GM19240 (cell line): ENCODE data around the gene LRRC49.
"Not testable (repeated sequence)": the region's sequence is repeated elsewhere in the genome, so short reads cannot be mapped to it uniquely, and the experiment has no call there.

ENCODE experiments used
- DNase-seq: peaks from one replicate; pipeline ENCODE4 v3.0.0; 2011; ENCODE audit warnings: low spot score; ENCODE audit not compliant: insufficient read length

Gene LRRC49

DNA sequence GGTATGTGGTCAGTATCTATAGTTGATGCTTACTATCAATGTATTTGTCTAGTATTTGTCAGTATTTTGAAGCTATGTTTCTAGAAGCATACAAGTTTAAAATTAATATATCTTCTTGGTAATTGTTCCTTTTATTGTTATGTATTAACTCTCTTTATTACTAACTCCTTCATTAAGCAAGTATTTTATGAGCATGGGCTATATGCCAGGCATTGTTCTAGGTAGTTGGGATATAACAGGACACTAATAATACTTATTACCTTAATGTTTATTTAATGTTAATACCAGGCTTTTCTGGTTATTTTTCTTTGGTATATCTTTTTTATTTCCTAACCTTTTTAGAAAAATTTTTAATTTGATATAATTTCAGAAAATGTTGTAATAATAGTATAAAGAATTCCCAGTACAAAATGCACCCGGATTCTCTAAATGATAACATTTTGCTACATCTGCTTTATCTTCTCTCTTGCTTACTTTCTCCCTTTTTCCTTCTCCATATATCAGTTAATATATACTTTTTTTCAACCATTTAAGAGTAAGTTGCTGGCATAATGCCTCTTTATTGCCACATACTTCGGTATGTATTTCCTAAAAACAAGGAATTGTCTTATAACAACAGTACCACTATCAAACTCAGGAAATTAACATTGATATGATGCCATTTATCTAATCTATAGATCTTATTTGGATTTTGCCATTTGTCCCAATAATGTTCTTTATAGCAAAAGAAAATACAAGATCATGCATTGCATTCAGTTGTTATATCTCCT, 30.9 kb downstream of the LRRC49 start:
- DNase-seq = no peak

DNA sequence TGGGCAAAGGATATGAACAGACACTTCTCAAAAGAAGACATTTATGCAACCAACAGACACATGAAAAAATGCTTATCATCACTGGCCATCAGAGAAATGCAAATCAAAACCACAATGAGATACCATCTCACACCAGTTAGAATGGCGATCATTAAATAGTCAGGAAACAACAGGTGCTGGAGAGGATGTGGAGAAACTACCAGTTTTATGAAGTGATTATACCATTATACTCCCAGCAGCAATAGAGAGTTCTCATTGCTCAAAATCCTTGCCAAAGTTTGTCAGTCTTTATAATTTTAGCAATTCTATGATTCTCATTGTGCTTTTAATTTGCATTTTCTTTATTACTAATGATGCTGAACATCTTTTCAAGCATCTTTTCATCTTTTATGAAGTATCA, 34.3 kb downstream of the LRRC49 start:
- DNase-seq = not testable (repeated sequence)

DNA sequence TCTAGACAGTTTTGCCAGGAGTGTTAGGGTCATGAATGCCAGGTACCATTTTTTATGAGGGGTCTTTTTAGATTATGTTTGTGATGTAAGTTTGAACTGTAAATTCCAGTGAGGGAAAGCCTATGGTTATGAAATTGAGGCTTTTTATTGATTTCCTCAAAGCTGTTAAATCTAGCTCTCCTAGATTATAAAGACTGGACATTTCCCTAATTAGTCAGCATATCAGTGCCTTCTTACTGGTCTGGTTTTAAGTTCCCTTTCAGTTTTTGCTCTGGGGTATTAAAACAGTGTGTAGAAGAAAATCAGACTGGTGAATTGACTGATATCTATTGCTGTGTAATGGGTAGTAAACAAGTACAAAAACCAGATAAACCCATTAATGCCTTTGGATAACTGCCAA, 39.2 kb downstream of the LRRC49 start:
- DNase-seq = no peak

DNA sequence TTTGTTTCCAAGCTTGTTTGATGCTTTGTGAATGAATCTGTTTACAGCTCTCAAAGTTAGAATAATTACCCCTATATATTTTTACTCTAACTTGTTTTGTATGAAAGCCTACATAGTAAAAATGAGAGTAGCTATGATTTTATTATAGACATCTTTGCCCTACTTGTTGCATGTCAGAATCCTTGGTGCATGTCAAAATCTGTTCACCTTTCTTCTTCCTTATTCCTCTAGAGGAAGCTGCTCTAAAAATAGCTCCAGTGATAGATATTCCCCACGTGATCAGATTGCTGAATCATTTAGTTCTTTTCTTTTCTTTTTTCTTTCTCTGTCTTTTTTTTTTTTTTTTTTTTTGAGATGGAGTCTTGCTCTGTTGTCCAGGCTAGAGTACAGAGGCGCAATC, 39.8 kb downstream of the LRRC49 start:
- no peak for DNase-seq

DNA sequence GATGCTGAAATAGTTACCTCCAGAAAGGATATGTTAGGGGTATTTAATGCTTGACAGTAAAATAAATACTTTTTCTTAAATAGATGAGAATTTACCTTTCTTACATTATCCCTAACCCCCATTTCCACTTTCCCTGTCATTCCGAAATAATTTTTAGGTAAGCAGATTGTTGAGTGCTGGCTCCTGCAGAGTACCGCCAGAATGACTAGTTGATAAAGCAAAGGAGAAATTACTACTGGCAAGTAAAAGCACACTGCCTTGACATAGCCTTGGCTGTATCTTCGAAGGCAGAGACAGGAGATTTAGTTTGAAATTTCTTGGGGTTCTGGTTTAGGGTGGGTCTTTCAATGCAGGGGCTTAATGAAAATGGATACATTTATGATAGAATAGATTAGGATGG, 40.8 kb downstream of the LRRC49 start:
- DNase-seq = no peak

DNA sequence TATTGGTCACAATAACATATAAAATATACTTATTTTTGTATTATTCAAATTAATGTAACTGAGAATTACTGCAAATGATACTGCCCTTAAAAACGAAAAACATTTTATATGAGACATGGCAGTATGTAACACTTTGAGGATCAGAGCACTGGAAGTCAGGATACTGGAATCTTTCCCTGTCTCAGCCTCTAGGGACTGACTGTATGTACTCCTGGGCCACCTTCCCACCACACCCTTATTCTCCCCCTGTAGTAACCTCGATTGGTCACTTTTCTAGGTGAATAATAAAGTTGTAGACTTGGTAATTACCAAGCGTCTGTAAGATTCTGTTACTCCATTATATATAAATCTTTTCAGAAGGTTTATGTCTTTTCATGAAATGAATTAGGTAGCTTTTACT, 43.0 kb downstream of the LRRC49 start:
- DNase-seq = no peak

DNA sequence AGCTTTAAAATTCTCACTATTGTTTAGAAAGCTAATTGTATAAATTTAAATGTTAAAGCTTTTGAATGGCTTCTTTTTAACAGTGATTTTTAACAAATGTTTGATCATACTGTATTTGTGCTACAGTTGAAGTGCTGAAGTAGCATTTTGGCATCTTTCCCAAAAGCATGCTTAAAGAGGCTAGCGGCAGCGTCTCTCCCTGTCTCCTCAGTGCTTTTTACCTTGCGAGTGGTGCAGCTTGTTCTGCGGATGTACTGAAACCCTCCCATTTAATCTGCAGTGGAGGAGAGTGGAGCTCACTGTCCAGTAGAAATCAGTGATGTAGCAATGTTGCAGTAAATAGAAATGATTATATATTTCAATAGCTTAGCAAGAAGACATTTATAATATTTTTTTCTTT, 43.7 kb downstream of the LRRC49 start:
- DNase-seq = no peak

DNA sequence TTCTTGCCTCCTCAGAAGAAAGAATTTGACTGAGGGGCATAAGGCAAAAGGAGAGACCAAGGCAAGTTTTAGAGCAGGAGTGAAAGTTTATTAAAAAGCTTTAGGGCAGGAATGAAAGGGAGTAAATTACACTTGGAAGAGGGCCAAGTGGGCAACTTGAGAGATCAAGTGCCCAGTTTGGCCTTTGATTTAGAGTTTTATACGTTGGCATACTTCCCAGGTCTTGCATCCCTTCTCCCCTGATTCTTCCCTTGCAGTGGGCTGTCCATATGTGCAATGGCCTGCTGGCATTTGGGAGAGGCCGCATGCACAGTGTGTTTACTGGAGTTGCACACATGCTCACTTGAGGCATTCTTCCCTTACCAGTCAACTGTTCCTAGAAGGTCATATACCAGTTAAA, 50.7 kb downstream of the LRRC49 start:
- not testable (repeated sequence) for DNase-seq

DNA sequence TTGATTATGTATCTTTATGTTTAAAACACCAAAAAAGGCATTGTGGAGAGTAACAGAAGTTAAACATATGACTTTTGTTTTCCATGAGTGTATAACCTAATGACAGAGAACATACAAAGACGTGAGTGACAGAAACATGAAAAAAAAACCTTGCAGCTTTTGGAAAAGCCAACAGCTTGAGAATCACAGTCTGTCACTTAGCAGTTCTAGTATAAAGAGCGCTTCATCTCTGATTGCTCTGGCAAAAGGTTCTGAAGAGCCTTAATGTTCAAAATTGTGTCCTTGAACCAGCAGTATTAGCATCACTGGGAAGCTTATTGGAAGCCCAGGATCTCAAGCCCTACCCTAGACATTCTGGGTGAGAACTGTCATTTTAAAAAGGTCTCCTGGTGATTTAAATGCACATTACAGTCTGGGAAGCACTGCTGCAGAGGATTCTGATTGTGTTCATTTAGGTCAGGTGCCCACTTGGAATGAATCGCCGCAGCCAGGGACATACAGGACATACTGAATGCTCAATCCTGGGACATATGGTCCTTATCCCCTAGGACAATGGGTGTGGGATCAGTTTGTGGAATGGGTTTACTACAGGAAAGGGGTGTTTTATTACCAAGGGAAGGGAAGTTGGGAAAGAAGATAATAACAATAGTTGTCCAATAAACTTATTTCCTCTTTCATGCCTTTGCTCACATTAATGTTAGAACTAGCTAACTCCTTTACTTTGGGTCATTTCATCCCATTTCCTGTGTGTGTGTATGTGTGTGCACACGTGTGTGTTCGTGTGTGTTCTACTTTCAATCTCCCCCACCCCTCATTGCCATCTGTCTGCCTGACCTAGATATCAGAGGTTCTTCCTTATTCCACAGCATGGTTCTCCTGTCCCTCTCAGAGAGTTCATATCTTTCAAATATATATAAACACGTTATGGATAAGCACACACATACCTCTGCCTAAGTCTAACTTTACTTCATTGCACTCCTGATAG, 55.0 kb downstream of the LRRC49 start:
- DNase-seq = no peak

DNA sequence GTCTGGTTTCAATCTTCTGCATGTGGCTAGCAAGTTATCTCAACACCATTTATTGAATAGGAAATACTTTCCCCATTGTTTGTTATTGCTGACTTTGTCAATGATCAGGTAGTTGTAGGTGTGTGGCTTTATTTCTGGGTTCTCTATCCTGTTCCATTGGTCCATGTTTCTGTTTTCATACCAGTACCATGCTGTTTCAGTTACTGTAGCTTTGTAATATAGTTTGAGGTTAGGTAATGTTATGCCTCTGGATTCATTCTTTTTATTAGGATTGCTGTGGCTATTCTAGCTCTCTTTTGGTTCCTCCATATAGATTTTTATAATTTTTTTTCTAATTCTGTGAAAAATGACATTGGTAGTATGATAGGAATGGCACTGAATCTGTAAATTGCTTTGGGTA, 58.3 kb downstream of the LRRC49 start:
- no peak for DNase-seq

DNA sequence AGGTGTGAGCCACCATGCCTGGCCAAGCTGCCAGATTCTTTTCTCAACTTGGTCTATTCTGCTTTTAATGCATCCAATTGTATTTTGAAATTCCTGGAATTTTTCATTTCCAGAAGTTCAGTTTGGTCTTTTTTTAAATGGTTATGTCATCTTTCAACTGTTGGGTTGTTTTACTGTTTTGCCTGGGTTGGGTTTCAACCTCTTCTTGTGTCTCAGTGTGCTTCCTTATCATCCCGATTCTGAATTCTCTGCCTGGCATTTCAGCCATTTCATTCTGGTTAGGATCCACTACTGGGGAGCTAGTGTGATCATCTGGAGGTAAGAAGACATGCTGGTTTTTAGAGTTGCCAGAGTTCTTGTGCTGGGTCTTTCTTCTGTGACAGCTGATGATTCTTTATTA, 61.5 kb downstream of the LRRC49 start:
- DNase-seq = no peak

DNA sequence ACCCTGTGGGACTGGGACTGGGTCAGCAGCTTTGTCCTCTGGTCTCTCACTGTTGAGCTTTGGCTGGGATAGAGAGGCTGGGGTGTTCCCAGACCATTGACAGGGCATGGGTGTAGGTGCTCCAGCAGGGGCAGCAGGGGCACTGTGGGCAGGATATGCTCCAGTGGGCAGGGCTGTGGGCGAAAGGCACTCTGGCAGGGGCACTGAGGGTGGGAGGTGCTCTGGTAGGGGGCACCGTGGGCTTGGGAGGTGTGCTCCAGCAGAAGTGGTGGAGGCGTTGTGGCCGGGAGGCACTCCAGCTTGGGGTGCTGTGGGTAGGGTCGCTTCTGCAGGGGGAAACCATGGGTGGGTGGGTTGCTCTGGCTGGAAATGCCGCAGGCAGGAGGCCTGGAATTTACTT, 62.1 kb downstream of the LRRC49 start:
- no peak for DNase-seq

DNA sequence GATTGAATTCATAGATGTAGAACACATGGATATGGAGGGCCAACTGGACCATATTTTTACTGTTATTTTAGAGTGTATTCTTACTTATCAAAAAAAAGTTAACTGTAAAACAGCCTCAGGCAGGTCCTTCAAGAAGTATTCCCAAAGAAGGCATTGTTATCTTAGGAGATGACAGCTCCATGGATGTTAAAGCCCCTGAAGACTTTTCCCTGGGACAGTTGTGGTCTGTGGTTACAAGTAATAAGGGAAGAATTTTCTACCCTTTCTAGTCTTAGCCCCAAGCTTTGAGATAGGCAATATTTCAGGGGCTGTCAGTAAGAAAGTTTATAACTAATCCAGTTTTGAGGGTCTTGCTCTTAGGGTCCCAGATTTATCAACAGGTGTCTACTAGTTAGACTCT, 62.5 kb downstream of the LRRC49 start:
- DNase-seq = no peak

DNA sequence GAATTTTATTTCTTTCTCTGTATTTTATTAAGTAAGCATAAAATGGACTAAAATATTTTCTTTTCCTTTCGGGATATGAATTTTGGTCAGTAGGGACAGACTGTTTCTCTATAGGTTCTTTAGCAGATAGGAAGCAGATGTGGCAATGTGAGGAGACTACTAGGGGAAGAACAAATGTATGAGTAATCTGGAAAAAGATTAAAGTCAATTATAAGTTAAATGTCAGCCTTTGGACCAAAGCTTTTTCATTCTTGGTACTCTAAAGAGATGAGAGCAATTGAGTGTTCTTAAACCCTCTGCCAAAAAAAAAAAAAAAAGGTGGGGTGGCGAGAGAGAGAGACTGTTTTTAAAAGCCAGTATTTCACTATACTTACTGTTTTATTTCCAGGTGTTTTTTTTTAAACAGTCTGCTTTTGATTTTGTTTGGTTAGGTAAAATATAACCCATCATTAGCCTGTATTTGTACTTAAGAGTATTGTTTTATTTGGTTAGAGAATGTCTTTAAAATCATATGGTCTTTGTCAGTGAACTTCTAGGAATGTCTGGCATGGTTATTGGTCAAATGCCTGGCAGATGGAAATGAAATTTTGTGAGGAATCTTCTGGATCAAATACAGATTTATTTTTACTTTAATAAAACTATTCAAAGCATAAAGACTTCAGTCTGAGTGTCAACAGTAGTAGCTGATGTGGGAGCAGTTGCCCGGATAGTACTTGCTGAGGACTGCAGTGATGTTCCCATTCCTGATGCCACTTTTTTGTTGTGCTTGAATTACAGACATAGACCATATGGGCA, 63.8 kb downstream of the LRRC49 start:
- no peak for DNase-seq

DNA sequence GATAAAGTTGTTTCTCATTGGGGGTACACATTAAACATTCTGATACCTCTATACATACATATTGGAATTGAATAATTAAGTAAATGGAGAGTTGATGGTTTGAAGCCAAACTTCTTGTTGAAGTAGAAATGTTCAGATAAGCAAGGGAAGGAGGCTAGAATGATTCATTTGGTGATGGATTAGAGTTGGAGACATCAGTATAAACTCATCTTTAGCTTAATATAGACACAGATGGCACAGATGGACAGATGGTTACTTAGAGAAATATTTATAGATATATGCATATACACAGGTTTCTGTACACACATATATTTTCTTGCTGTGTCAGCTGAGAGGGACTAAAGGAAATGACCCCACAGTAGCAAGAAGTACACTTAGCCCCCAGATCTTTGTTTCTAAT, 69.5 kb downstream of the LRRC49 start:
- DNase-seq = no peak

DNA sequence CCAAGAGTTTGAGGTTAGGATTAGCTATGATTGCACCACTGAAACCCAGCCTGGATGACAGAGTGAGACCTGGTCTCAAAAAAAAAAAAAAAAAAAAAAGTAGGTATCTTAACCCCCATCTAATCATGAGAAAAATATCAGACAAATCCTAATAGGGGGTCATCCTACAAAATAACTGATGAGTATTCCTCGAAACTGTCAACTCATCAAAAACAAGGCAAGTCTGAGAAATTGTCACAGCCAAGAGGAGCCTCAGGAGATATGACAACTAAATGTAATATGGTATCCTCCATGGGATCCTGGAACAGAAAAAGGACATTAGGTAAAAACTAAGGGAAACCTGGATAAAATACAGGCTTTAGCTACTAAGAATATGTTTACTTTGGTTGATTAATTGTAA, 70.6 kb downstream of the LRRC49 start:
- no peak for DNase-seq

DNA sequence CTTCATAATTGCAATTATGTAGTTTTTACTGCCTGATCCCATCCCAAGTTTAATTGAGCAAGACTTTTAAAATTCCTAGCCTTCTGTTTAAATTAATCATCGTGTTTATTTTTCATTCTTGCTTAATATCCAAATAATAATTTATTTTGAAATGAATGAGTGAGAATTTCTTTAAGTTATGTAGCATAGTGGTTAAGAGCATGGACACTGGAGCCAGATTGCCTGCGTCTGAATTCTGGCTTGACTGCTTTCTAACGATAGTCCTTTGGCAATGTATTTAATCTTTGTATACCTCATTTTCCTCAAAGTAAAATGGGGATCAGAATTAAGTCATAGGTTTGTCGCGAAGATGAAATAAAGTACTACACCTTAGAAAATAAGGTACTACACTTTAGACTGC, 71.4 kb downstream of the LRRC49 start:
- no peak for DNase-seq

DNA sequence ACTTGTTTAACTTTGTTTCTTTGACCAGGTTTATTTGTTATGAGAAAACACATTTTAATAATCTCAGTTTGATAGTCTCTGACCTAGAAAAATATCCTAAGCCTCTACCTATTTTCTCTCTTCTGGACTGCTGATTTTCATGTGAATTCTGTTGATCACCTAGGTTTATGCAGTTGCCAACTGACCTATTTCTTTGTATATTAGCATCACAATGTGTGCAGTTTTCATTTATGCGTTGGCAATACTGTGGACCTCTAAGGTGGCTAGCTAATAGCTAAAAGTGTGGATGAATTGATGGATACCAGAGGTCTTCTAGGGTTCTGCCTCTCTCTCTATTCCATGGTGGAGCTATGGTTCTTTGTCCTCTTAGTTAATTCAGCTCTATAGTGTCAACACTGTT, 72.1 kb downstream of the LRRC49 start:
- no peak for DNase-seq

DNA sequence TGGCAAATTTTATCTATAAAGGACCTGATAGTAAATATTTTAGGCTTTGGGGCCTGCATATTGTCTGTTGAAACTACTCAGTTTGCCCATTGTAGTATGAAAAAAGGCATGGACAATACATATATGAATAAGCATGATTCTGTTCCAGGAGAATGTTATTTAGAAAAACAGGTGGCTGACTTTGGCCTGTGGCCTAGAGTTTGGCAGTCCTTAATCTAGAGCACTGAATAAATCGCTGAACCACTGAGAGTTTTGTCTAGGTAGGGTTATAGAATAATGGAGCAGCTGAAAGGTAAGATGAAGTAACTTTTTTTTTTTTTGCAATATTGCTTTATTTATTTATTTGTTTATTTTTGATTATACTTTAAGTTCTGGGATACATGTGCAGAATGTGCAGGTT, 75.0 kb downstream of the LRRC49 start:
- no peak for DNase-seq

DNA sequence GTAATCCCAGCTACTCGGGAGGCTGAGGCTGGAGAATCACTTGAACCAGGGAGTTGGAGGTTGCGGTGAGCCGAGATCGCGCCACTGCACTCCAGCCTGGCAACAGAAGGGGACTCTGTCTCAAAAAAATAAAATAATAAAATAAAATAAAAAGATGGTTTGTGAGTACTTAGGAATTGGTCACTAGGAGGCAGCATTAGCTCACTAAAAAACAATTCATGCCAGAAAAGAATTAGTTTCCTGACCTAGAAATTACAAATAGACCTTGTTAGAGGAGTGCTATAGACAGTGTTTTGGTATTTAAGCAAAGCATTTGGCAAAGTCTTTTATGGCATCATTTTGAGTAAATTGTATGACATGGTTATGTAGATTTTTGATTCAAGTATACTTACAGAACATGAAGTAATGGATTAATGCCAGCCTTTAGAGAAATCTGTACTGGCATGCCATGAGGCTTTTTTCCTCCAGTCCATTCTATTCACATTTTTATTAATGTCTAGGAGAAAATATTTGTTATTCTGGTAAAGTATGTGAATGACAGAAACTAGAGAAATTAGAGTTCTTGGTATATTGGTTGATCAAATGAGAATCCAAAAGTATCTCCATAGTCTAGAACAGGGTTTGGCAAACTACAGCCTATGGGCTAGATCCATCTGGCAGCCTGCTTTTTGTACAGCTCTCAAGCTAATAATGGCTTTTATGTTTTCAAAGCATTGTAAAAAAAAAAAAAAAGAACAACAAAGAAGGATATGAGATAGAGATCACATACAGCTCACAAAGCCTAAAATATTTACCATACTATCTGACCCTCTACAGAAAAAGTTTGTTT, 81.6 kb downstream of the LRRC49 start:
- no peak for DNase-seq

DNA sequence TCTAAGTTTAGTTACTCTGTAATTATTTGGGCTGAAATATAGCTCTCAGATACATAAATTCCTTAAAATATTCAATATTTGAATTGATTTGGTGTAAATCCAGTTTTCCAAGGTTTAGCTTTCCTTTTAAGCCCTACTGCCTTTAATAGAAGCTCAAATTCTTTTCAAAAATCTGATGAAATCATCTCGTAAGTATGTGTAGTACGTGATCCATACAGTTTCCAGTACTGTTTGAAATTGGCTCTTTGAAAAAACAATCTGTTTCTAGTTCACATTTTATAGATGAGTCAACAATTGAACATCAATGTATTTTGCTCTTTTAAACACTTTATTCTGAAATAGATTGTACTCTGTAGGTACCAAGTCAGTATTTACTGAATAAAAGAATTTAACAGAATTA, 84.2 kb downstream of the LRRC49 start:
- no peak for DNase-seq
